Stimulated activated CD4-positive, alpha-beta T cell treated with anti-CD3 and anti-CD28 coated beads, Interleukin-2, amount 100 ng/mL, for 24 hours (primary cell): Measurements from ENCODE around the gene FAM50A.

ENCODE experiments used
- DNase-seq, 2 donors: peaks; one replicate each; pipeline ENCODE4 v3.0.0-alpha.2; 2020

The FAM50A gene

DNA sequence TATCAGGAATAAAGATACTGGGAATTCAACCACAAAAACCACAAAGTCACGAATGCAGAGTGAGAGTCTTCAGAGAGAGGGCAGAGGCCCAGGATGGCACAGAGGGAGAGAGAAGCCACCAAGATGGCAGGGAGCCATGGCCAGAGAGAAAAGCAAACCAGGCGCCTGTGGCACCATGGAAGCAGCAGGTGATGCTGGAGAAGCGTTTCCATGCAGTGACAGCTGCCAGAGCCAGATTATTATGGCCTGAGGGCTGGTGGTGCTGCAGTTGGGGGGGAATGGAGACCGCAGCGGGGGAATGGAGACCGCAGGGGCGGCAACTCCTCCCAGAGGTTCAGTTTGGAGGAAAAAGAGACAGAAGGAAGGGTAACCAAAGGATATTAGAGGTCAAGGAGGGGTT is 26.8 kb upstream of the FAM50A start:
- no peak for DNase-seq

- no peak for DNase-seq
Measured at GRCh38 chrX:154419189-154419588, 24.8 kb upstream of the FAM50A start.

DNA sequence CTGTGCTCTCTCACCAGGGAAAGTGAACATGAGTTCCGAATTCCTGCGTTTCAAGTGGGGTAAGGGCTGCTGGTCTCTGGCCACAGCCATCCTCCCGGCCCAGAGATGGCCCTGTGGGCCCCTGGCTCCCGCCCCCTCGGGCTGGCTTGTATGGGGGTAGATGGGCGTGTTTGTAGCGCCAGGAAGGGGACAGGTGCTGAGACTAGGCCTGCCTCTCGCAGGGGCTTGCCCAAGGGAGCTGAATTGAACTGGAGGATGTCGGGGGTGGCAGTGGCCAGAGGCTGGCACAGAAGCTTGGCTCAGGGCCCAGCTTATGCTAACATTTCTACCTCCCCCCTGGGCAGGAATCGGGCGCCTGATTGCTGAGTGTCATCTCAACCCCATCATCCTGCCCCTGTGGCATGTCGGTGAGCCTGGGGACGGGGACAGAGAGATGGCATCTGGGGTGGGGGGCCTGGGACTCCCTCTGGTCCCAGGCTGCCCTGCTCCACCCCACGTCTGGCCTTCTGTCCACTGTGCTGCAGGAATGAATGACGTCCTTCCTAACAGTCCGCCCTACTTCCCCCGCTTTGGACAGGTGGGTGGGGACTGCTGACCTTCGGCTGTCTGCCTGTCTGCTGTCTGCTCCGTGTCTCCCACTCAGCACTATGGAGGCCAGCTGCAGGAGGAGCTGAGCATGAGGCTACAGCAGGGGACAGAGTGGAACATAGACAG is 24.1 kb upstream of the FAM50A start:
- DNase-seq, result no peak

DNA sequence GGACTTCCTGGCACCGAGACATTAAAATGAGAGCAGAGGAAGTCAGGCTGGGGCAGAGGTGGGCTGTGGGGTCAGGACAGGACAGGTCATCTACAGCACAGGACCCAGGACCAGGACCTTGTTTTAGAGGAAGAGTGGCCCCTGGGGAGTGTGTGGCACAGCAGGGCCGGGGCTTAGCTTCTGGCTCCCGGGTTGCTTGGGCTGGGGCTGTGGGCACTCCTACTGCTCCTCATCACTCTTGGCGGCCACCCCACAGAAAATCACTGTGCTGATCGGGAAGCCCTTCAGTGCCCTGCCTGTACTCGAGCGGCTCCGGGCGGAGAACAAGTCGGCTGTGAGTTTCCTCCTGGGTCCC is 23.6 kb upstream of the FAM50A start:
- DNase-seq, result no peak

GRCh38 chrX:154426916-154427770 is 16.8 kb upstream of the FAM50A start:
- DNase-seq, result no peak

GRCh38 chrX:154428176-154429171 is 15.5 kb upstream of the FAM50A start, which contains the start of gene ATP6AP1:
TSS of gene ATP6AP1 (plus strand) at chrX:154428677. CDS start at chrX:154428693, 16 bp downstream.
- DNase-seq, result peak; percentile 86 to 87

DNA sequence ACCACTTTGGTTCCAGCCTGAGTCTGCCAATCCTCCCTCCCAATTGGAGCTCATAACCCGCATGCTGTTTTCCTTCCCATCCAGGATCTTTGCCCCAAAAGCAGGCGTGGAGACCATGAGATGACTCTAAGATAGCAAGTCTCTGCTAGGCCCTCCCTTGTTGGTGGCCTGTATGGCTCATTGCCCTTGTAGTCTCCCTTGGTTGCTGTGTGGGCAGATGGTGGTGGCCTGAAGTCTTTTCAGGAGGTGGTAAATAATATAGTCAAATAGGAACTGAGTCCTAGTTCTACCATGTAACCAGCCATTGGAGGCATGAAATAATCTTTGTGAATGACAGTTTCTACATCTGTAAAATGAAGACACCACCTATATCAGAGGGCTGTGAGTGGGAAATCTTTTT is 14.2 kb upstream of the FAM50A start:
- DNase-seq, result no peak

GRCh38 chrX:154430479-154430878 is 13.5 kb upstream of the FAM50A start:
- DNase-seq, result no peak

GRCh38 chrX:154430916-154431315 is 13.0 kb upstream of the FAM50A start:
- DNase-seq, result no peak

GRCh38 chrX:154431341-154431740 is 12.6 kb upstream of the FAM50A start:
- DNase-seq, result no peak

DNA sequence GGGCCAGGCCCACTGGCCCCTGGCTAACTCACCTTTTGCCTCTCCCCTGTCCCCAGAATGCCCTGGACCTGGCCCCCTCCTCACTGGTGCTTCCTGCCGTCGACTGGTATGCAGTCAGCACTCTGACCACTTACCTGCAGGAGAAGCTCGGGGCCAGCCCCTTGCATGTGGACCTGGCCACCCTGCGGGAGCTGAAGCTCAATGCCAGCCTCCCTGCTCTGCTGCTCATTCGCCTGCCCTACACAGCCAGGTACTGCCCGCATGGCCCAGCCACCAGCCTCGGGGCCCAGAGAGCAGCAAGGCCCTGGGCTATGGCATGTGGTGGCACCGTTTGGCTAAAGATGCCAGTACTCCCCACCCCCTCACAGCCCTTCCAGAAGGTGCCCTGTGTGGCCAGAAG is 11.7 kb upstream of the FAM50A start:
- DNase-seq, result no peak

GRCh38 chrX:154433605-154434004 is 10.3 kb upstream of the FAM50A start:
- no peak for DNase-seq

DNA sequence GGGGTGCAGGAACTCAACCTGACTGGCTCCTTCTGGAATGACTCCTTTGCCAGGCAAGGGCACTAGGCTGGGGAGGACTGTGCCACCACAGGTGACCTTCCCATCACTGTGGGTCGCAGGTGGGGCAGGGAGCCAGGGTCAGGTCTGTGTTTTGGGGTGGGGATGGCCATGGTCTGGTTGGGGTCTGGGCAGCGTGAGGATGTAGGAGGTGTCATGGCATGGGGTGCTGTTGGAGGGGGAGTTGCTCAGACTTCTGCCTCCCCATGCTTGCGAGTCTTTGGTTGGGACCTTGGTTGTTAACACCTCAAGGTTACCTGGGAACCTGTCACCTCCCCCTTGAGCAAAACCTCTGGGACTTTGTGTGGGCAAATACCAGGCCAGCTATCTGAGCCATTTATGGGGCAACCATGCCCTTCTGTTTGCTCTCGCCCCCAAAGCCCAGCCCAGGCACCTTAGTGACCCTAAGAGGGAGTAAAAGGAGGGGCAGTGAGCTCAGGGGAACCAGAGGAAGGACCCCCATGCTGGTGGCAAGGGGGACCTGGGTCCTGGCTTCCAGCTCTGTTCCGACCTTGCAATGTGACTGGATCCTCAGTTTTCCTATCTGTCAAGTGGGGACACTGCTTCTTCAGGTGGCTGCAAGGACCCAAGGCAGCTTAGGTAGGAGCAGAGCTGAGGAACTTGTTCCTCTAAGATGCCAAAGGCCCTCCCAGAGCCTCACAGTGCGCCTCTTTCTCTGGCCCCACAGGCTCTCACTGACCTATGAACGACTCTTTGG is 9.4 kb upstream of the FAM50A start:
- DNase-seq, result no peak

GRCh38 chrX:154435171-154435733 is 8.7 kb upstream of the FAM50A start:
- no peak for DNase-seq

DNA sequence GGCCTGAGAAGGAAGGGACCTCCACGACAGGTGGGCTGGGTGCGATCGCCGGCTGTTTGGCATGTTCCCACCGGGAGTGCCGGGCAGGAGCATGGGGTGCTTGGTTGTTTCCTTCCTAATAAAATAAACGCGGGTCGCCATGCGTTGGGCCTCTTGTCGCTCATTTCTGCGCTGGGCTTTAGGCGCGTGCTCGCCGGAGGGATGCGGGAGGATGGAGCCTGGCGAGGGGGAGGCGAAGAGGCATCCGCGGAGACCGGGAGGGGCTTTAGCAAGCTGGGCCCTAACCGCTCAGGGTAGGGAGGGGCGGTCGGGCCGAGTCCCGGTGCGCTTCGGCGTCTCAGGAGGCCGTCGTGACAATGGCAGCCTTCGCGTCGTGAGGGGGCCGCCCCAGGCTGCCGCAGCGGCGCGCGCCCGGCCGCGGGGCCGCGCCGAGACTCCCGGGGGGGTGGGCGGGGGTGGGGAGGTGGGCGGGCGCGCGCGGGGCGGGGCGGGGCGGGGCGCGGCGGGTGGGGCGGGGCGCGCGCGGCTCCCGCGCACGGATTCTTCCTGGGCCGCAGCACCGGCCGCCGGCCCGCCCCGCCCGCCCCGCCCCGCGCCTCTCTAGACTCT is 7.5 kb upstream of the FAM50A start:
- DNase-seq, result peak; percentile 49 to 53

DNA sequence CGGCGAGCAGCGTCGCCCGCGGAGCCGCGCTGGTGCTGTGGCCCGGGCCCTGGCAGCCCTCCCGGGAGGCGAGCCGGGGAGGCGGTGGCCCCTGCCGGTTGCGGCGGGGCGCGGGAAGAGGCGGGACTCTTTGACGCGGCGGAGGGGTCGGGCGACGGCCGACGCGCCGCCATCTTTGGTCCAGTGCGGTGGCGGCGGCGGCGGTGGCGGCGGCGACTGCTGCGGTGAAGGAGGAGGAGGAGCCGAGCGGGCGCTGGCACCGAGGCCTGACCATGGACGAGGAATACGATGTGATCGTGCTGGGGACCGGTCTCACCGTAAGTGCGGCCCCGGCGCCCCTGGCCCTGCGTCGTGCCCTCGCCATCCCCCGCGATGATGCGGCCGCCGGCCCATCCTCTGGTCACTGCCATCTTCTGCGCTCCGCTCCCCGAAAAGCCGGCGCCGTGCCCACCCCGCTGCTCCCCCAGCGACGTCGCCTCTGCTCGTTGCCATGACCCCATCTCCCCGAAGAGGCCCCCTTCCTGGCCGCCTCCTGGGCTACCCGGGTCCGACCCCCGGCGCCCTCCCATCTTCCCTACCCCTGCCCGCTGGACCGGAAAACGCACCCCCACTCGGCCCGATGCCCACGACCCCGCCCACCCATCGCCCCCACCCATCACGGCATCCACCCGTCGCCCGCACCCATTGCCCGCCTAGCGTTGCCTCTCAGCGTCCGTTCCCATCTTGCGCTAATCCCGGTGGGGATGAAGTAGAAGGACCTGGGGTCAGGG is 6.8 kb upstream of the FAM50A start, which contains the start of gene GDI1:
GDI1 (plus strand) TSS at position 172 of the 770 bp plus-strand sequence; CDS start at position 273, 101 bp downstream.
- DNase-seq, result peak; percentile 60 to 66

GRCh38 chrX:154437971-154438893 is 5.7 kb upstream of the FAM50A start:
- no peak for DNase-seq

- DNase-seq, result no peak
Measured at GRCh38 chrX:154439841-154440240, 4.1 kb upstream of the FAM50A start.
